Activated T-helper 2 cell treated with anti-CD3 and anti-CD28 coated beads, Interferon-gamma antibody, Interleukin-2, Interleukin-4, amounts not matched to agents 10 μg/mL and 5 μg/mL and 100 μg/mL, durations not matched to agents 14 hours and 24 hours and 36 hours (primary cell): ENCODE data around the gene CPT2. TPM values are rescaled to one million over a fixed set of nuclear protein-coding genes. Genes with fewer than 3 reads are reported as not detected.

ENCODE experiments used
- DNase-seq: peaks from one replicate; pipeline ENCODE4 v3.0.0; 2021; ENCODE audit warnings: low spot score
- H3K27ac Mint-ChIP-seq: one replicate; pipeline ENCODE4 v1.8.0; 2021; ENCODE audit warnings: mixed read lengths
- H3K27me3 Mint-ChIP-seq: one replicate; pipeline ENCODE4 v1.8.0; 2021; ENCODE audit warnings: low read depth, mixed read lengths
- H3K36me3 Mint-ChIP-seq: one replicate; pipeline ENCODE4 v1.8.0; 2021; ENCODE audit warnings: low read depth, mixed read lengths
- H3K4me1 Mint-ChIP-seq: one replicate; pipeline ENCODE4 v1.8.0; 2021; ENCODE audit warnings: low read depth, mixed read lengths
- H3K4me3 Mint-ChIP-seq: one replicate; pipeline ENCODE4 v1.8.0; 2021; ENCODE audit warnings: low read depth, mild to moderate bottlenecking, moderate library complexity, mixed read lengths
- H3K9me3 Mint-ChIP-seq: one replicate; pipeline ENCODE4 v1.8.0; 2021; ENCODE audit warnings: mixed read lengths
- intact Hi-C: fragments of 100-400 bp; cut with micrococcal nuclease; formaldehyde crosslinking; loops from one replicate; pipeline ENCODE4 v1.15.1; 2023
- total RNA-seq: library from RNA; stranded (reverse); gene quantifications from 2 replicates; pipeline ENCODE4 v1.2.3, GENCODE V29; 2022

CPT2 gene
- total RNA-seq, 1 donor from 2014 or later, result 25.3 TPM

DNA sequence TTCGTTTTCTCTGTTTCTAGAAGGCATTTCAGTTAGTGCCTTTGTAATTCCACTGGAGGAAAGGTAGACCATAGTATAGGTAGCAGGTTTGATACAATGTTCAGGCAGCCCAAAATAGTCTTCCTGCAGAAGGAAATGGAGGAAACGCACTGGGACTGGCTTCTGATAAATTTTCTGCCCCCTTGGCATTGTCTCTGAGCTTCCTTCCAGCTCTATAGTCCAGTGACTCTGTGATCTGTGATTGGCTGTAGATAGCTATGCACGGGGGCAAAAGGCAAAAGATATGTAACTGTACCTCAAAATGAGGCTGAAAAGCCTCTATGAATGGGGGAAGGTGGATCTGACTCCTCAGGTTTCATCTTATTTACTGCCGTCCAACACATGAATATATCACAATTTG lies 47.5 kb downstream of the CPT2 start:
- Mint-ChIP-seq H3K4me1 (no peaks in the 10 kb centered on the region), H3K27me3 (no peaks in the 10 kb centered on the region), H3K27ac (no peak overlapping the region), H3K36me3 (peaks cover 42% of the 10 kb centered on the region), H3K9me3 (no peaks in the 10 kb centered on the region), H3K4me3 (no peak overlapping the region)
- DNase-seq, result no peak
- intact Hi-C loops, result no loop called here

DNA sequence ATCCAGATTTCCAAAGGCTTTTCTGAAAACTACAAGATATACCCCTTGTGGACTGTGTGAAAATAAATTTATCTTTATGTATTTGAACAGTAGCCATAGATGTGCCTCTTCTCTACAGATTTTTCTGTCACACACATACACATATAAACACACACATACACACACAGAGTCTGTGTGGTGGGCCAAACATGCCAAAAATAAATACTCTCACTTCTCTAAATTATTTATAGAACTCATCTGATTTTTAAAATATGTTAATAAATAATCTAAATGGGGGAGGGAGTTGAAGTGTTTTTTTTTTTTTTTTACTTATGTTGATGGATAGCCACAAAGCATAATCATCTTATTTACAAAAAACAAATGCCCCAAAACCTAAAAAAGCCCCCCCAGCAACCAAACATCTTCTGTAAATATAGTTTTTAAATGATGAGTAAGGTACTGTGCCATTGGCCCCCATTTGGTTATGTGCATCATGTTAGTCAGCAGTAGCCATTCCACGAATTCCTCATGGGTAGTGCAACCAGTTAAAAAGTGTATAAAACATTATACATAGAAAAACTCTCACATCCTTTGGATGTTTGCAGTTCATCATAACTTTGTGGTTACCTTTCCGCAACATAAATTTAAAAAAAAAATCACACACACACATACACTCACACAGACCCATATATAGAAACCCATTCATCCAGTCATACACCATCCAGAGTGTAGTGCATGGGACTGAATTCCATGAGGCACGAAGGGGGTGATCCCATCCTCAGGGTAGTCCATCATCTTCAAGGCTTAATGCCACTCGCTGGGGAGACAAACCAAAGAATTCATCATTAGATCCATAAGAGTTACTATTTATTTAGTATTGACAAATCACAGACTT lies 49.9 kb downstream of the CPT2 start:
- DNase-seq, result no peak
- peaks cover 64% of the 10 kb centered on the region for H3K36me3 Mint-ChIP-seq
- intact Hi-C loops, result no loop called here
- H3K9me3 Mint-ChIP-seq, result no peaks in the 10 kb centered on the region
- H3K4me3 Mint-ChIP-seq, result no peak overlapping the region
- H3K27me3 Mint-ChIP-seq, result no peaks in the 10 kb centered on the region
- H3K27ac Mint-ChIP-seq, result no peak overlapping the region
- H3K4me1 Mint-ChIP-seq, result no peaks in the 10 kb centered on the region

DNA sequence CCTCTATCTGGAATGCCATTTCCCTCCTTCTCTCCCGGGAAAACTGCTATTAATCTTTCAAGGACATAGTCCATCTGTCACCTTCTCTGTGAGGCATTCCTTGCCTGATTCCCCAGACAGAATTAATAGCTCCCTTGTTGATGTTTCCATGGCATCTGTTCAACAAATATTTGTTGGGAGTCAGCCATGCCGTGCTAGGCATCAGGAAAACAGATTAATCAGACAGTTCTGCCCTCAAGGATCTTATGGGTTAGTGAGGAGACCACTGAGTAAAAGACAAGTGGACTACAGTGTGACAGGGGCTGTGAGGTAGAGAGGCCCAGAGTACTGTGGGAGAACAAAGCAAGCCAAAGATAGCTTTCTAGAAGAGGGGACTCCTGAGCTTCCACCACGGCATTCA lies 53.1 kb downstream of the CPT2 start:
- H3K36me3 Mint-ChIP-seq, result peaks cover 76% of the 10 kb centered on the region

DNA sequence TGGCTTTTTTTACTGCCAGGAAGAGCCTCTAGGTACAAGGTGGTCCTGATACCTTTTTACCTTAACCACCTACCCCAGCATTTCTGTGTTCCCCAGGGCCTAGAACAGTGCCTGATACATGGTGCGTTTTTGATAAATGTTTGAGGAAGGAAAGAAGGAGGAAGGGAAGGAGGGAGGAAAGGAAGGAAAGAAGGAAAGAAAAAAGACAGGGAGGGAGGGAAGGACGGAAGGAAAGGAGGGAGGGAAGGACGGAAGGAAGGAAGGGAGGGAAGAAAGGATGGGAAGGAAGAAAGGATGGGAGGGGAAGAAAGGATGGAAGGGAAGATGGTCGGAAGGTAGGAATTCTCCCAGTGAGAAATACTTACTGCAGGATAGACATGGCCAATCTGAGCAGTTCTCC lies 53.7 kb downstream of the CPT2 start:
- intact Hi-C loops, result loop anchor here (10.0 kb wide), 1 partner anchor 56 kb away; the partner anchor contains the start of gene CPT2
- Mint-ChIP-seq H3K9me3 (no peaks in the 10 kb centered on the region), H3K4me3 (no peak overlapping the region), H3K36me3 (peaks cover 76% of the 10 kb centered on the region), H3K4me1 (no peaks in the 10 kb centered on the region), H3K27ac (no peak overlapping the region), H3K27me3 (no peaks in the 10 kb centered on the region)
- no peak for DNase-seq

More for the DNA sequence above, 53.1 kb downstream of the CPT2 start:
- Mint-ChIP-seq H3K9me3 (no peaks in the 10 kb centered on the region), H3K4me1 (no peaks in the 10 kb centered on the region), H3K4me3 (no peak overlapping the region), H3K27me3 (no peaks in the 10 kb centered on the region), H3K27ac (no peak overlapping the region)
- DNase-seq, result no peak
- intact Hi-C loops, result loop anchor here (10.0 kb wide), 1 partner anchor 55 kb away; the partner anchor contains the start of gene CPT2

DNA sequence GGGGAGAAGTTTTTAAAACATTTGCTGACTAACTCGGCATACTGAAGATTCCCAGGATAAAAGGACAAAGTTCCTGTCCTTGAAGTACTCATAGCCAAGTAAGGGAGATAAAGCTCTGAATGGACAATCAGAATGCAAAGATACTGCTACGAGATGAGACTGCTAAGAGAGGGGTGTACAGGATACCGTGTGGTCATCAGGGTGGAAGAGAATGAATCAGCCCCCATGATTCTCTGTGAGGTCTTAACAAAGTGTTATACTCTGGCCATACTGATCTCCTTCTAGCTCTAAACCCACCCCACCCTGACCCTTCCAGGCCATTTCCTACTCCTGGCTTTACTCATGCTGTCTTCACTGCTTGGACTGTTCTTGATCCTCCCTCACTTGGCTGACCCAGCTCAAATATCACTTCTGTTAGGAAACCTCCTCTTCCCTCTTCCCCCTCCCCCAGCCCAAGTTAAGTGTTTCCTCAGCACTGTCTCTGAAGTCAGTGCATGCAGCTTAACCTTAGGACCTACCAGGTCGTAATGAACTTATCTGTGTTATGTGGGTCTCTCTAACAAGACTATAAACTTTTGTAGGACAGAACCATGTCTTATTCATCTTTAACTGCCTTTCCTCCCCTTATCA lies 57.5 kb downstream of the CPT2 start:
- intact Hi-C loops, result loop anchor here (10.0 kb wide), 1 partner anchor 59 kb away; the partner anchor contains the start of gene CPT2
- H3K4me3 Mint-ChIP-seq, result no peak overlapping the region
- H3K27me3 Mint-ChIP-seq, result no peaks in the 10 kb centered on the region
- H3K27ac Mint-ChIP-seq, result no peak overlapping the region
- peaks cover 78% of the 10 kb centered on the region for H3K36me3 Mint-ChIP-seq
- no peaks in the 10 kb centered on the region for H3K4me1 Mint-ChIP-seq
- DNase-seq, result no peak
- no peaks in the 10 kb centered on the region for H3K9me3 Mint-ChIP-seq

DNA sequence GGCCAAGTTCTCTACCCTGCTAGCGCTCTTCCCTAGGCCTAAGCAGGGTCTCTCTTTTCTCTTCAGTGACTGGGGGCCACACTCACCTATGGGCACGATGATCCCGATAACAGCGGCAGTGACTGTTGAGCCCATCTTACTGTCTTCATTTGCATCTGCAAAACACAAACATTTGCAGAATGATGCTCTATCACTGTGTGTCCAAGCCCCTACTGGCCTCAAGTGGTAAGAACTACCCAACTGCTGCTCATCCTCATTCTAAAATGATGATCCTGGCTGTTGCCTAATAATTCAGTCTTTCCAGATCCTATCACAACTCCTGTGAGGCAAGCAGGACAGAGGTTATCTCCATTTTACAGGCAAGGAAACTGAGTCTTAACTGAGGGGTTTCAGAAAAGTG lies 58.4 kb downstream of the CPT2 start:
- Mint-ChIP-seq H3K27me3 (no peaks in the 10 kb centered on the region), H3K27ac (no peak overlapping the region), H3K4me1 (no peaks in the 10 kb centered on the region)

DNA sequence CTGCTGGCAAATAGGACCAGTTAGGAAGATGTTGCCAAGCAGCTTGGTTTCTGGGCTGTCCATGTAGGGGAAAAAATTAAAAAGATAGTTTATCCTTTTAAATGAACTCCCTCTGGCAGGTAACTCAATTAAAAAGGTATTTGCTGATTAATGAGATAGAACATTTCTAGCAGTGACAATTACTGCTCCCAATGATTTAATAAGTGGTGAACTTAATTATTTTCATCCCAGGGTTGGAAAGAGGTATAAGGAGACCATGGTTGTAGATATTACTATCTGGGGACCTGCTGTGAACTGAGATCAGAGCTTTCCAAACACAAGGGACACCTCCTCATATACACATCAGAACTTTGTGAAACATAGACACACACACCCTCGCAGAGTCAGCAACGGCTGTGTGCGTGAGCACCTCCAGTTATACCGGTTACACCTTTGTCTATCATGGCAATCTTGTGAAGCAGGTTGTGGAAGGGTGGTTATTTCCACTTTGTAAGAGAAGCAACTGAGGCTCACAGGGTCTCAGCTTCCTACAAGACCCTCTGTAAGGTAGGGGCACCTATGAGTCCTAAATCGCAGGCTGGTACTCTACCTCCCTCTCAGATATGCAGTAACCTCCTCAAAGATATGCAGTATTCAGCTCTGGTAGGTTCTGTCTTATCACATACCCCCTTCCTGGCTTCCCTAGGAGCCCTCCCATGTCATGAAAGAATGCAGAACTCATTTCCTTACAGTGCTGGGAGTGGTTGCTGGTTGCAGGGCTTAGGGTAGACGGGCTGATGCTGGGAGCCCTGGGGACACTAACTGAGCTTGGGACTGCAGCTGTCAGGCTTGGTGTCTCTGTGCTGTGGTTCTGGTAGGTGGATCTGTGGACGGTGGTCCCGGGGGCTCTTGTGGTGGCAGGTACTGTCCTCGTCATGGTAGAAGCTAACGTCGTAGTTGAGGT lies 60.2 kb downstream of the CPT2 start:
- no peaks in the 10 kb centered on the region for H3K4me1 Mint-ChIP-seq
- H3K36me3 Mint-ChIP-seq, result peaks cover 76% of the 10 kb centered on the region
- no peaks in the 10 kb centered on the region for H3K27me3 Mint-ChIP-seq
- DNase-seq, result no peak
- no peaks in the 10 kb centered on the region for H3K9me3 Mint-ChIP-seq
- H3K4me3 Mint-ChIP-seq, result no peak overlapping the region
- H3K27ac Mint-ChIP-seq, result no peak overlapping the region
- intact Hi-C loops, result loop anchor here (10.0 kb wide), 1 partner anchor 62 kb away; the partner anchor contains the start of gene CPT2

More for the DNA sequence above, 58.4 kb downstream of the CPT2 start:
- H3K4me3 Mint-ChIP-seq, result no peak overlapping the region
- intact Hi-C loops, result loop anchor here (10.0 kb wide), 1 partner anchor 60 kb away; the partner anchor contains the start of gene CPT2
- H3K36me3 Mint-ChIP-seq, result peaks cover 77% of the 10 kb centered on the region
- no peaks in the 10 kb centered on the region for H3K9me3 Mint-ChIP-seq
- no peak for DNase-seq

DNA sequence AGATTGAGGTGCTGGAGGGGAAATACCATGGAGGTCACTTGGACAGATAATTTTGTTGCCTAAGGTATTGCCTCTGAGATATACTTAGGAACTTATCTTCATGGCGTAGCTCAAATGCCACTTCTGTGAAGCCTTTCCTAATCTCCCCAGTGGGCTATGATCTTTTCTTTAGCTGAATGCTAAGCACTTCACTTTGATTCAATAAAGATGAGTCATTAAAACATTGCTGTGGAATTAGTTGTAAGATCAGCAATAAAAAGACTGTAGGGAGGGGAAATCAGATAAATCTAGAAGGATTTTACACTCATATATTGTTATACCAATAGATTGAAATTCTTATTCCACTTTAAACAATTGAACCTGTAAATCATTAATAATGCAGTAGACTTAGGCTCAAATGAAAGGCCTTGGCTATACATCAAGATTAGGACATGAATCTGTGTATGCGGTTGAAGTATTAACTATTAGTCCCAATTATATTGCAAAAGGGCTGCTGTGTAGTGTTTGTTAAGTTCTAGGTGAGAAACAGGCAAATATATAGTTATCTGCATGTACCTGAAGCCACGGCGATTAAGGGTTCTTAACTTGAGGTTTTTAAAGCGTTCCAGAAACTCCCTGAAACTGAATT lies 60.9 kb downstream of the CPT2 start:
- no peak overlapping the region for H3K4me3 Mint-ChIP-seq
- no peaks in the 10 kb centered on the region for H3K4me1 Mint-ChIP-seq
- intact Hi-C loops, result loop anchor here (10.0 kb wide), 1 partner anchor 63 kb away; the partner anchor contains the start of gene CPT2
- H3K9me3 Mint-ChIP-seq, result no peaks in the 10 kb centered on the region
- no peak overlapping the region for H3K27ac Mint-ChIP-seq
- H3K27me3 Mint-ChIP-seq, result no peaks in the 10 kb centered on the region
- peaks cover 73% of the 10 kb centered on the region for H3K36me3 Mint-ChIP-seq
- no peak for DNase-seq

DNA sequence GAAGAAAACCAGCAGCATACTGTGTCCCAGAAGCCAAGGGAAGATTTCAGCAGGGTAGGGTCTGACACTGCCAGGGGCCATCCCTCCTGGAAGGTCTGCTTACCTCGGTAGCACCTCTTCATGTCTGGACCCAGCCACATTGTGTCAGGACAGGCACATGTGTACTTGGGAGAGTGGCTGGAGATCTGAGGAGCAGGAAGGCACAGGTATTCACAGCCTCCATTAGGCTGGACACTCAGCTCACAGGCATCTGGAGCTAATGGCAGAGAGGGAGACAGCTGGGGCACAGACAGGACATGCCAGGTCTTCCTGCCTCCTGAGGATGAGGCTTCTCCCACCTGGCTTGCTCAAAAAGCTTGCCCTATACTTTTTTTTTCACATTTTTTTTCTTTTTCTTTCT lies 61.6 kb downstream of the CPT2 start:
- Mint-ChIP-seq H3K27me3 (no peaks in the 10 kb centered on the region), H3K4me1 (no peaks in the 10 kb centered on the region), H3K27ac (no peak overlapping the region), H3K36me3 (peaks cover 76% of the 10 kb centered on the region), H3K9me3 (no peaks in the 10 kb centered on the region), H3K4me3 (no peak overlapping the region)
- intact Hi-C loops, result loop anchor here (10.0 kb wide), 1 partner anchor 63 kb away; the partner anchor contains the start of gene CPT2
- DNase-seq, result no peak

DNA sequence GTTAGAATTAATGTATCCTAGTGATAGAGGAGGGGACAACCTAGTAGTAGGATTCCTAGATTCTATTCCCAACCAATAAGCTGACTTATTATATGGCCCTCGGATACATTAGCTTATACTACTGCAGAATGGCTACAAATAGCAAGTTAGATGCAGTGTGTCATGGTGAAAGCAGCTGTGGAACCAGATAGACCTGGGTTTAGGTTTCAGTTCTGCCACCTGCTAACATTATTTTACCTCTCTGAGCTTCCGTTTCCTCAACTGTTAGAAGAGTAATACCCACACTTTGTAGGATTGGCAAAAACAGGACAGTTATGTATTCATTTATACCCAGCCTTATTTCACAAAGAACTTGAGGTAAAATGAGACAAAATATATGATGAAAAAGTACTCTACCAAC lies 63.3 kb downstream of the CPT2 start:
- peaks cover 80% of the 10 kb centered on the region for H3K36me3 Mint-ChIP-seq
- H3K9me3 Mint-ChIP-seq, result no peaks in the 10 kb centered on the region
- H3K27me3 Mint-ChIP-seq, result no peaks in the 10 kb centered on the region

DNA sequence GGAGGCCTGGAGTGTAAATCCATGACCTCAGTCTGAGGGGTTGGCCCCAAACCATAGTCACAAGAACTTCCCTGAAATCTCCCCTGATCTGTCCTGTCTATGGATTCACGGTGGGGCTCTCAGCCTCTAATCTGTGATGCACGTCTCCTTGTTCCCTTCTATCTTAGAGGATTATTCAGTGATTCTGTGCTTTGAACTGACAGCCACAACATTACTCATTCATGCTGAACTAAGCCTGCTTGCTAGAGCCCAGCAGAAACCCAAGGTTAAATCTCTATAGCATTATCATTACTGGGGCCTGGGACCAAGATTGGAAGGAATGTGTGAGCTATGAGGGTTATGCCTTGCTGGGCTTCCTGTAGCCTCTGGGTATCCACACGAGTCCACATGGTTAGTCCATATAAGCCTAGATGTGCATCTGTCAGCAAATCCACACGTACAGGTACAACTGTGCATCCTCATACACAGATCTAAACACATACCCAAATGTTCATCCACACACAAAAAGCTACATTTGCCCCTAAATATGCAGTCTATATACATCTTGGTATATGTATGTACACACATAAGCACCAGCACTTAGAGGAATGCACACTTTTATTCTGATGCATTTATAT lies 64.1 kb downstream of the CPT2 start:
- DNase-seq, result no peak
- peaks cover 83% of the 10 kb centered on the region for H3K36me3 Mint-ChIP-seq
- intact Hi-C loops, result no loop called here
- H3K27ac Mint-ChIP-seq, result no peak overlapping the region
- no peak overlapping the region for H3K4me3 Mint-ChIP-seq
- H3K27me3 Mint-ChIP-seq, result no peaks in the 10 kb centered on the region
- H3K4me1 Mint-ChIP-seq, result no peaks in the 10 kb centered on the region
- H3K9me3 Mint-ChIP-seq, result no peaks in the 10 kb centered on the region

More for the DNA sequence above, 63.3 kb downstream of the CPT2 start:
- Mint-ChIP-seq H3K27ac (no peak overlapping the region), H3K4me1 (no peaks in the 10 kb centered on the region), H3K4me3 (no peak overlapping the region)
- no peak for DNase-seq
- intact Hi-C loops, result loop anchor here (10.0 kb wide), 1 partner anchor 65 kb away; the partner anchor contains the start of gene CPT2
